ENCODE measurements around the gene FRK.
"Not testable (repeated sequence)": the region's sequence is repeated elsewhere in the genome, so short reads cannot be mapped to it uniquely, and the experiment has no call there.

FRK gene

GRCh38 chr6:116004841-116005815 lies 55.6 kb downstream of the FRK start:
- DNase-seq = no peak

- DNase-seq = no peak
These were observed 57.0 kb downstream of the FRK start for GRCh38 chr6:116003668-116004067.

- no peak for DNase-seq
These were observed 57.9 kb downstream of the FRK start for GRCh38 chr6:116002756-116003155.

GRCh38 chr6:115999235-115999634 lies 61.5 kb downstream of the FRK start:
- DNase-seq = no peak

GRCh38 chr6:115997990-115998585 lies 62.6 kb downstream of the FRK start:
- no peak for DNase-seq

GRCh38 chr6:115986026-115986425 lies 74.7 kb downstream of the FRK start:
- no peak for DNase-seq

GRCh38 chr6:115984809-115985208 lies 75.9 kb downstream of the FRK start:
- DNase-seq = no peak

- DNase-seq = no peak
These were observed 76.7 kb downstream of the FRK start for GRCh38 chr6:115983998-115984397.

- no peak for DNase-seq
These were observed 78.2 kb downstream of the FRK start for GRCh38 chr6:115982453-115982852.

- DNase-seq = no peak
These were observed 83.5 kb downstream of the FRK start for GRCh38 chr6:115977220-115977619.

- no peak for DNase-seq
These were observed 84.3 kb downstream of the FRK start for GRCh38 chr6:115976321-115976870.

GRCh38 chr6:115972679-115973078 lies 88.0 kb downstream of the FRK start:
- DNase-seq = no peak

- no peak for DNase-seq
These were observed 88.9 kb downstream of the FRK start for GRCh38 chr6:115971785-115972184.

- no peak for DNase-seq
These were observed 90.8 kb downstream of the FRK start for GRCh38 chr6:115969930-115970273.

- no peak for DNase-seq
These were observed 91.3 kb downstream of the FRK start for GRCh38 chr6:115969207-115969929.

GRCh38 chr6:115960286-115960685 lies 100.4 kb downstream of the FRK start:
- DNase-seq = not testable (repeated sequence)

GRCh38 chr6:115958958-115959357 lies 101.7 kb downstream of the FRK start:
- no peak for DNase-seq

- DNase-seq = no peak
These were observed 106.0 kb downstream of the FRK start for GRCh38 chr6:115954740-115955139.

GRCh38 chr6:115948751-115949150 lies 111.9 kb downstream of the FRK start:
- DNase-seq = no peak

- no peak for DNase-seq
These were observed 112.6 kb downstream of the FRK start for GRCh38 chr6:115947966-115948541.

- no peak for DNase-seq
These were observed 114.9 kb downstream of the FRK start for GRCh38 chr6:115945812-115946211.

- DNase-seq = no peak
These were observed 115.4 kb downstream of the FRK start for GRCh38 chr6:115945306-115945705.

- not testable (repeated sequence) for DNase-seq
These were observed 115.9 kb downstream of the FRK start for GRCh38 chr6:115944829-115945228.
